Nephron progenitor cell (in vitro differentiated cells): ENCODE measurements around the gene ACADSB.

Experiments used
- DNase-seq: peaks from one replicate; pipeline ENCODE4 v3.0.0; 2021
- H3K27ac Mint-ChIP-seq: 2 replicates; pipeline ENCODE4 v1.8.0; 2021; ENCODE audit warnings: mild to moderate bottlenecking, moderate library complexity, mixed read lengths
- H3K27me3 Mint-ChIP-seq: 2 replicates; pipeline ENCODE4 v1.8.0; 2021; ENCODE audit warnings: mild to moderate bottlenecking, low read depth, mixed read lengths; ENCODE audit not compliant: poor library complexity
- H3K36me3 Mint-ChIP-seq: 2 replicates; pipeline ENCODE4 v1.8.0; 2021; ENCODE audit warnings: low read depth, mixed read lengths
- H3K4me1 Mint-ChIP-seq: 2 replicates; pipeline ENCODE4 v1.8.0; 2021; ENCODE audit warnings: mixed read lengths
- H3K4me3 Mint-ChIP-seq: 2 replicates; pipeline ENCODE4 v1.8.0; 2021; ENCODE audit warnings: mild to moderate bottlenecking, moderate library complexity, mixed read lengths
- H3K9me3 Mint-ChIP-seq: 2 replicates; pipeline ENCODE4 v1.8.0; 2021; ENCODE audit warnings: mild to moderate bottlenecking, moderate library complexity, mixed read lengths
- CTCF ChIP-seq: fragments of 200-600 bp; sonication (generic); IDR thresholded peaks from 2 replicates; pipeline ENCODE4 v1.5.0; 2021; ENCODE audit warnings: antibody characterized with exemption

ACADSB gene

GRCh38 chr10:123045961-123046731 is 37.3 kb downstream of the ACADSB start:
- no peak overlapping the region for H3K4me3 Mint-ChIP-seq
- H3K27ac Mint-ChIP-seq: no peak overlapping the region

GRCh38 chr10:123057968-123058367 is 49.2 kb downstream of the ACADSB start:
- Mint-ChIP-seq H3K27me3 (peaks cover 16% of the 10 kb centered on the region), H3K4me3 (no peak overlapping the region), H3K4me1 (no peaks in the 10 kb centered on the region), H3K27ac (no peak overlapping the region), H3K9me3 (peaks cover 8% of the 10 kb centered on the region), H3K36me3 (peaks cover 29% of the 10 kb centered on the region)
- no peak for DNase-seq
- no peak for TF ChIP-seq CTCF

More at GRCh38 chr10:123045961-123046731, 37.3 kb downstream of the ACADSB start:
- Mint-ChIP-seq H3K27me3 (no peaks in the 10 kb centered on the region), H3K4me1 (no peaks in the 10 kb centered on the region), H3K36me3 (peaks cover 20% of the 10 kb centered on the region), H3K9me3 (no peaks in the 10 kb centered on the region)
- DNase-seq: no peak
- no peak for TF ChIP-seq CTCF

GRCh38 chr10:123061865-123062264 is 53.1 kb downstream of the ACADSB start:
- Mint-ChIP-seq H3K4me3 (no peak overlapping the region), H3K9me3 (no peaks in the 10 kb centered on the region), H3K27ac (no peak overlapping the region), H3K36me3 (no peaks in the 10 kb centered on the region), H3K27me3 (peaks cover 21% of the 10 kb centered on the region), H3K4me1 (no peaks in the 10 kb centered on the region)
- DNase-seq: no peak
- no peak for TF ChIP-seq CTCF

- Mint-ChIP-seq H3K27ac (no peak overlapping the region), H3K4me3 (no peak overlapping the region), H3K27me3 (peaks cover 19% of the 10 kb centered on the region)
Measured at GRCh38 chr10:123062726-123063125, 53.9 kb downstream of the ACADSB start.

GRCh38 chr10:123068087-123068853 is 59.5 kb downstream of the ACADSB start:
- H3K36me3 Mint-ChIP-seq: no peaks in the 10 kb centered on the region
- peaks cover 15% of the 10 kb centered on the region for H3K27me3 Mint-ChIP-seq
- H3K4me1 Mint-ChIP-seq: peaks cover 15% of the 10 kb centered on the region
- H3K27ac Mint-ChIP-seq: no peak overlapping the region
- H3K4me3 Mint-ChIP-seq: no peak overlapping the region
- H3K9me3 Mint-ChIP-seq: no peaks in the 10 kb centered on the region
- DNase-seq: no peak
- TF ChIP-seq CTCF: no peak

More at GRCh38 chr10:123062726-123063125, 53.9 kb downstream of the ACADSB start:
- no peaks in the 10 kb centered on the region for H3K9me3 Mint-ChIP-seq
- peaks cover 7% of the 10 kb centered on the region for H3K4me1 Mint-ChIP-seq
- no peak for DNase-seq
- TF ChIP-seq CTCF: no peak
- no peaks in the 10 kb centered on the region for H3K36me3 Mint-ChIP-seq
